ENCODE results near the gene CPNE4. TPM values are rescaled to one million over a fixed set of nuclear protein-coding genes. Genes with fewer than 3 reads are reported as not detected.

The CPNE4 gene
- total RNA-seq, 1 donor from 2014 or later, result 0.83 TPM

DNA sequence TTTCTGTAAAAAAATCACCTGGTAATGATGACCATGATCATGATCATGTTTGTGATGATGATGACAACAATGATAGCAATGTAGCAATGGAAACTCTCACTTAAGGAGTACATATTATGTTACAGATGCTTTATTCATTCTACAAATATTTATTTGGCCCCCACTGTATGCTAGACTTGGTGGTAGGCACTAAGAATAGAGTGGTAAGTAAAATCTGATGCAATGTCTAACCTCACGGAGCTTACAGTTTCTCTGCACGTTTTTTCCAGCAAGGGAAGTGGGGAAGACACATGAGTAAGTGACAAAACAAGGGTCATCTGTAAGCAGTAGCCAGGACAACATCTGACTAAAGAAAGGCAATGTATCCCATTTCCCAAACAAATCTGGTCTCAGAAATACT, 332.7 kb downstream of the CPNE4 start:
- intact Hi-C loops (cut with DNase I), result no loop called here

GRCh38 chr3:131701153-131701770, 333.6 kb downstream of the CPNE4 start:
- intact Hi-C loops (cut with DNase I), result no loop called here
- no peak for DNase-seq
- no peak overlapping the region for H3K27ac ChIP-seq
- H3K9me3 ChIP-seq, result no peaks in the 10 kb centered on the region
- no peaks in the 10 kb centered on the region for H3K36me3 ChIP-seq
- no peaks in the 10 kb centered on the region for H3K4me1 ChIP-seq
- H3K27me3 ChIP-seq (ENCODE audit: low read depth), result no peaks in the 10 kb centered on the region
- no peak for TF ChIP-seq CTCF (IDR thresholded peaks at IDR 0.05)
- ATAC-seq, result no peak
- no peak overlapping the region for H3K4me3 ChIP-seq

More for the DNA sequence above, 332.7 kb downstream of the CPNE4 start:
- no peaks in the 10 kb centered on the region for H3K27me3 ChIP-seq (ENCODE audit: low read depth)
- no peak overlapping the region for H3K4me3 ChIP-seq
- no peak for TF ChIP-seq CTCF (IDR thresholded peaks at IDR 0.05)
- no peaks in the 10 kb centered on the region for H3K9me3 ChIP-seq
- H3K27ac ChIP-seq, result no peak overlapping the region
- DNase-seq (no peak), ATAC-seq (no peak)
- H3K4me1 ChIP-seq, result no peaks in the 10 kb centered on the region
- H3K36me3 ChIP-seq, result no peaks in the 10 kb centered on the region

DNA sequence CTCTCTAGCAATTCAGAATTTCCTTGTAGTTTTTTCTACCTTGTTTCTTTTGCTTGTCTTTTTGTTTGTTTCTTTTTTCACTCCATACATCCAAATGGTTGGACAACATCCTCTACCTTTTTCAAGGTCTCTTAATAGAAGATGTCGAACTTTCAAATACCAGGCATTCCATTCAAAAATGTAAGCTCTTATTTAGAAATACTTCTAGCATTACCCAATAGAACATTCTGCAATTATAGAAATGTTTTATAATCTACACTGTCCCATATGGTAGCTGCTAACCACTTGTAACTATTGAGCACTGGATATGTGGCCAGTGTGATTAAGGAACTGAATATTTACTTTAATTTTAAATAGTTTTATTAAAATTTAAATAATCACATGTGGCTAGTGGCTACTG, 335.8 kb downstream of the CPNE4 start:
- no peaks in the 10 kb centered on the region for H3K4me1 ChIP-seq
- DNase-seq (no peak), ATAC-seq (no peak)
- no peak overlapping the region for H3K4me3 ChIP-seq
- H3K36me3 ChIP-seq, result no peaks in the 10 kb centered on the region
- H3K27ac ChIP-seq, result no peak overlapping the region
- TF ChIP-seq CTCF (IDR thresholded peaks at IDR 0.05), result no peak
- H3K9me3 ChIP-seq, result no peaks in the 10 kb centered on the region
- H3K27me3 ChIP-seq (ENCODE audit: low read depth), result no peaks in the 10 kb centered on the region
- intact Hi-C loops (cut with DNase I), result no loop called here

GRCh38 chr3:131694376-131694775, 340.4 kb downstream of the CPNE4 start:
- Histone ChIP-seq H3K4me3 (no peak overlapping the region), H3K36me3 (no peaks in the 10 kb centered on the region), H3K4me1 (no peaks in the 10 kb centered on the region), H3K27ac (no peak overlapping the region), H3K9me3 (no peaks in the 10 kb centered on the region), H3K27me3 (ENCODE audit: low read depth) (no peaks in the 10 kb centered on the region)
- no peak for TF ChIP-seq CTCF (IDR thresholded peaks at IDR 0.05)
- intact Hi-C loops (cut with DNase I), result no loop called here
- DNase-seq, result no peak
- ATAC-seq, result no peak

DNA sequence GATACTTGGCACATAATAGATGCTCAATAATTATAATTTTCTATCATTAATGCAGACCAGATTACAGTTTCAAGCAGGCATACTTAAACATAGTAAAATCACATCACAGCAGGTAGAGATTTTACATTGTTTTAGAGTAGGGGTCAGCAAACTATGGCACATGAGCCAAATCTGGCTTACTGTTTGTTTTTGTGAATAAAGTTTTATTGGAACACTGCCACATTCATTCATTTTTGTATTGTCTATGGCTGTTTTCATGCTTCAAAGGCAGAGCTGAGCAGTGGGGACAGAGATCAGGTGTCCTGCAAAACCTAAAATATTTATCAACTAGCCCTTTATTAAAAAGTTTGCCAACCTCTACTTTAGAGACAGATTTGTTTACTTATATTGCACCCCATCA, 342.5 kb downstream of the CPNE4 start:
- no peaks in the 10 kb centered on the region for H3K9me3 ChIP-seq
- TF ChIP-seq CTCF (IDR thresholded peaks at IDR 0.05), result no peak

More for the DNA sequence above, 342.5 kb downstream of the CPNE4 start:
- Histone ChIP-seq H3K27me3 (ENCODE audit: low read depth) (no peaks in the 10 kb centered on the region), H3K36me3 (no peaks in the 10 kb centered on the region), H3K27ac (no peak overlapping the region), H3K4me3 (no peak overlapping the region), H3K4me1 (no peaks in the 10 kb centered on the region)
- no peak for ATAC-seq
- no peak for DNase-seq
- intact Hi-C loops (cut with DNase I), result no loop called here
